ENCODE results near the gene TM4SF1. TPM values are rescaled to one million over a fixed set of nuclear protein-coding genes. Genes with fewer than 3 reads are reported as not detected.

TM4SF1 gene
- polyA plus RNA-seq, 3 donors = 73.9 to 379 (median 131) TPM

DNA sequence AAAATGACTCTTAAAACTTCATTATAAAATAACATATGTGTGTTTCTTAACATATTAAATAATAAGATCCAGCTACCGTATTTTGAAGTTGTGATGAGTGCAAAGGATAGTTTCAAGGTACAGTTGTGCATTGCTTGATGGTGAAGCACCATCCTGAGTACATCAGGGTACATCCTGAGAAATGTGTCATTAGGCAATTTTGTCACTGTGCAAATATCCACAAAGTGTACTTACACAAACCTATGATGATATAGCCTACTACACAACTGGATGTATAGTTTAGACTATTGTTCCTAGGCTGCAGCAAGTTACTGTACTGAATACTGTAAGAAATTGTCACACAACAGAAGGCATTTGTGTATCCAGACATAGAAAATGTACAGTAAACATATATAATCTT lies 20.8 kb upstream of the TM4SF1 start:
- no peak overlapping the region for H3K27ac ChIP-seq (ENCODE audit: low read depth, low read length)
- 96 to 98% (median 97%) methylated on average over 1 of the region's 1 CpG for WGBS, 3 donors

DNA sequence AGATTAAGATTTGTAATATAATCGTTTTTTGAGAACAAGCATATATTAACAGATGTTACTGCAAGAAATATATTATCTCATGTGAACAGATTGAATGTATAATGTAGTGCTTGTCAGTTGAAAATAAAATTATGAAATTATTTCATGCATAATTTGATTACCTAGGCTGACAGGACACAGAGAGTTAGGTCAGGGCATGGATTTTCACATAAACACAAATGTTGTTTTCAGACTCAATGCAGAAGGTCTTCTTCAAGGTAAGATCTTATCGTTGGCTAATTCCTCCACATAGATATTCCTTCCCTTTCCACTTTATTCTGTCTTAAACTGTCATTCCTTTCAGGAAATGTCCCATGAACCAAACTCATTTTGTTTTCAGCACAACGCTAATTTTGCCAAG lies 20.1 kb upstream of the TM4SF1 start:
- WGBS, 3 donors = 69 to 73% (median 69%) methylated on average over 3 of the region's 3 CpGs
- H3K27ac ChIP-seq (ENCODE audit: low read depth, low read length) = no peak overlapping the region

DNA sequence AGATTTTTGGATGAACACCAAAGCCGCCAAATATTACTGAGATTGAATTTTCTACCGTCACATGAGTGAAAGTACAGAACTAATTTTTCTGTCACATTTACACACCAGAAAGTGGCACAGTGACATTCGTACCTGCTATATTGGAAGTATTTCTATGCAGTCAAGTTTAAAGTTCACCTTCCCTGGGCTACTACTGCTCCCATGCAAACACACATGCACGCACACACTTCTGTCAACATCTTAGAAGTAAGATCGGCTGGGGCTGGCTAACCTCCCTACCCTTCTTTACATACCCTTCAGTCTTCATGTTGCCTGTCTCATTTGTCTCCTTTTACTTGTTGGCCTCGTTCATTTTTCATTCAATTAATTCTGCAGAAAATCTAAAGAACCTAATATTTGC lies 19.0 kb upstream of the TM4SF1 start:
- no peak overlapping the region for H3K27ac ChIP-seq (ENCODE audit: low read depth, low read length)
- 70 to 95% (median 94%) methylated on average over 6 of the region's 6 CpGs for WGBS, 3 donors

- H3K27ac ChIP-seq (ENCODE audit: low read depth, low read length) = no peak overlapping the region
- WGBS, 3 donors = 34 to 77% (median 77%) methylated on average over 4 of the region's 4 CpGs
These were observed 17.9 kb upstream of the TM4SF1 start for GRCh38 chr3:149395107-149396089.

DNA sequence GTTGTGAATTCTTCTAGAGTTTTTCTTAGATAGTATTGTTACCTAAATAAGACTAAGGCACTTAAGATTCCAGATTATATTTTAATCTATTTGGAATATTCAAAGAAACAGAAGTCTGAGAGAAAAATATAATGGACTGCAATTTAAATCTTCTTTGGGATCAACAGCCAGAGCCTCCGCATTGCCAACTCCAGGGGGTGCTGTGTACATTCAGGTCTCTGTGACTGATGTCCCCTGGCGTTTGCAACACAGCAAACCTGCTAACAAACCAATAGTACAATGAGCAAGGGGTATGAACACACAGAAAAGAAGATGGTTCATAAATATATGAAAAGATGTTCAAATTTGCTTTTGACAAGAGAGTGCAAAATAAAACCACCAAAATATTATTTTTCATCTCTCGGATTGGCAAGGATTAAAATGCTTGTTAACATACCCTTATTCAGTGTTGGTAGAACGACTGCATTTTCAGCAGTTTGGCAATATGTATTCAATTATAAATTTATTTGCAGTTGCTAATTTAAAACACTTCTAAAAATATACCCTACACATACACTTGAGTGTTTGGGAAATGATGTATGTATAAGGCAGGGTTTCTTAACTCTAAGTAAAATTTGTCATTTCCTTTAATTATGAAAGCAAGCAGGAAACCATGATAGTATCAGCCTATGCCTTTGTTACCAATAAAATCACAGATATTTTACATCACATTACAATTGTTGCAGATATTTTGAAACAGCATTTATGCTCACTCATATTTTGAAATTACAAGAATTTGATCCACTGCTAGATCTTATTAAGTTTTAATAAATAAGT lies 16.1 kb upstream of the TM4SF1 start:
- 34 to 45% (median 34%) methylated on average over 4 of the region's 4 CpGs for WGBS, 3 donors
- no peak overlapping the region for H3K27ac ChIP-seq (ENCODE audit: low read depth, low read length)

DNA sequence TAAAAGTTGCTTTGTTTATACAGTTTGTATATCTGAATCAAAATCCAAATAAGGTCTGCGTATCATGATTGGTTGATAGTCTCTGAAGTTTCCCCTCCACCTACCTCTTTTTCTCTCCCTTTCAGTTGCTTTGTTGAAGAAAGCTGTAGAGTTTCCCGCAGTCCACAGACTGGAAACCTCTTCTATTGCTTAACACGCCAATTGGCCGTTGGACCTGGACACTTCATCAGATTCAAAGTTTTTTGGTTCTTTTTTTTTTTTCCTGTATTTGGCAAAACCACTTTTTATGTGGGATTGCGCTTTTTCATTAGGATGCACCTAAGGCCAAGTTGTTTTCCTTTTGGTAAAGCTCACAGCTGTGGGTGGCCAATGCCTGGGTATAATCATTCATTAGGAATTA lies 14.5 kb upstream of the TM4SF1 start:
- H3K27ac ChIP-seq (ENCODE audit: low read depth, low read length) = no peak overlapping the region
- WGBS, 3 donors = 46 to 79% (median 62%) methylated on average over 5 of the region's 5 CpGs

DNA sequence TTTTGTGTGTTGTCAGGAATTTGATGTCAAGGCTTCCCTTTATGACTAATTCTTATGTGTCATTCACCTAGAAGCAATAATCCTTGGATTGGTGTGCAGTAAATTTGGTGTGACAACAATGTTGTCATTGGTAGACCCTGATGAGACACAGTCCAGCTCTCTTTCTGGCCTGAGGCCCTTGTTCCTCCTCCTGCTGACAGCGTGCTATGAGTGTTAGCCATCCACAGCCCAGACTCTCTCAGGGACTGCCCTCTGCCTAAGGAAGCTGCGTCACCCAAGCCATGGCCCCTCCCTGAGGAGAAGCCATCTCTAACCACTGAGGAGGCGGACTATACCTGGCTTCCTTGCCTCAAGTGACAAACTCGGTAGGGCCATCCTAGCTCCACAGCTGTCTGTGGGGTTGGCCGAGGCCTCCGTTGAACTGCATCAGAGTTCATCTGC lies 13.3 kb upstream of the TM4SF1 start:
- H3K27ac ChIP-seq (ENCODE audit: low read depth, low read length) = no peak overlapping the region
- 88 to 97% (median 94%) methylated on average over 6 of the region's 6 CpGs for WGBS, 3 donors

DNA sequence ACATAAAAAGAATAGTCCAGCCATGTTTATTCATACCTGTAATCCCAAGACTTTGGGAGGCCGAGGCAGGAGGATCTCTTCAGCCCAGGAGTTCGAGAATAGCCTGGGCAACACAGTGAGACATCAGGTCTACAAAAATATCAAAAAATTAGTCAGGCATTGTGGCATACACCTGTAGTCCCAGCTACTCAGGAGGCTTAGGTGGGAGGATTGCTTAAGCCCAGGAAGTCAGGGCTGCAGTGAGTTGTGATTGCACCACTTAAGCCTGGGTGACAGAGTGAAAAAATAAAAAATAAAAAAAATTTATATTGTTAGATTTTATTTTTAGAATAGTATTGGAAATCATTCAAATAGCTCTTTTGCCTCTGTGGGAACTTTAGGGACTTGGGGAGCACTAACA lies 12.8 kb upstream of the TM4SF1 start:
- WGBS, 3 donors = 94 to 98% (median 94%) methylated on average over 2 of the region's 2 CpGs
- no peak overlapping the region for H3K27ac ChIP-seq (ENCODE audit: low read depth, low read length)

DNA sequence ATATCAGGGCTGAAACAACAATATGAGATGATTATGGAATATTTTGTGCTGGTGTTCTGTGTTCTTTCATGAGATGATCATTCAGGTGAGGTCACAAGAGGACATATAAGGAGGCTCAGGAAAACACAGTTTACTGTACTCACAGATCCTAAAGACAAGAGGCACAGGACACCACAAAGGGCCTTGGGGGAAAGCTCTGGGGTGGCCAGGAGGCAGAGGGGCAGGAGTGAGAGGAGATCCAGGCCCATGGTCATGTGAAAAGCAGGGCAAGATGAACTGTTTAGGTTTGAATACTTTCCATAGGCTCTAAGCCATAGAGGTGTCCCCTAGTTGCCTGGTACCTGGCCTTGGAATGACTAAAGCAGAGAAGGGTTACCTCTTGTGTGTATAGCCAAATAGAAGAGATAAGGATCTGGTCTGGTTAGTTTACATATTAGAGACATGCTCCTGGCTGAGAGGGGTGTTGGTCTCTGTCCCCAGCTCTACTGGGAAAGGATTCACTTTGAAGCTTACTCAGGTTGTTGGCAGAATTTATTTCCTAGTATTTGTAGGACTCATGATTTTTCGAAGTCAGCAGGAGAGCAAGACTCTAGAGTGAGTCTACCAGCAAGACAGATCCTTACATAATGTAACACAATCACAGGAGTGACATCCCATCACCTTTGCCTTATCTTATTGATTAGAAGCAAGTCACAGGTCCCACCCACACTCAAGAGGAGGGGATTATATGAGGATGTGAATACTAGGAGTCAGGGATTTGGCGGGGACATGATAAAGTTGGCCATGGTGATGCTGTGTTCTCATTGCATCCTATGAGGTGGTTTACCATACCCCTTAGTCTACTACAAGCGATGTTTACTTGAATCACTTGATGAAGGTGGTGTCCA lies 11.3 kb upstream of the TM4SF1 start:
- WGBS, 3 donors = 93 to 99% (median 95%) methylated on average over 3 of the region's 3 CpGs
- H3K27ac ChIP-seq (ENCODE audit: low read depth, low read length) = no peak overlapping the region

DNA sequence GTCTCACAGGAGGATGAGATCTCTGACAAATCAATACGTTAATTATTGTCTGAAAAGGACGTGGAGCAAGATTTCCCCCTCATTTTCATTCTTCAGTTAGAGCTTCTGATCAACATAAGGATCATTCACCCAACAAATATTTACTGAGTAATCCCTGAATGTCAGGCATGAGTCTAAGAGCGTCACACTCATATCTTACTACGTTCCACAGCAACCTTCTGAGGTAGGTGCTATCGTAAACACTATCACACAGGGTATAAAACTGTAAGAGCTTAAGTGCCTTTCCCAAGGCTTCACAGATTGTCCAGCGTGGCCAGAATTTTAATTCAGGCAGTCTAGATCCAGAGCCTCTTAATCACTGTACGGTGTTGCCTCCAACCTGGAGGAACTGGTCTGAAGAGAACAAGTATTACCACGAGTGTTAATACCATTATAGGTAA lies 10.6 kb upstream of the TM4SF1 start:
- no peak overlapping the region for H3K27ac ChIP-seq (ENCODE audit: low read depth, low read length)
- 52 to 83% (median 76%) methylated on average over 8 of the region's 8 CpGs for WGBS, 3 donors

DNA sequence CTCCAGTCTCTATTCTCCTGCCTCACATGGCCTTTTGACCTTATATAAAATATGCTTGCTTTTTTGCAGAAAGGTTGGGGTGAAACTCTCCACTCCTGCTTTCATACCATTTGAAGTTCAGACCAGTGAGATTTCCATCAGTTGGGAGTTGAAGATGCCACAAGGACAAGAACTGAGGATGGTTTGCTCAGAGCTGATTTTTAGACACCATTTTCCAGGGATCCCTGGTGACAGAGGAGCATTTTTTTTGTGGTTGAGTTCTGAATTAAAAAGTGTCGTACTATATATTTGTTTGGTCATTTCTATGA lies 8.8 kb upstream of the TM4SF1 start:
- no peak overlapping the region for H3K27ac ChIP-seq (ENCODE audit: low read depth, low read length)
- 20 to 74% (median 53%) methylated on average over 1 of the region's 1 CpG for WGBS, 3 donors

DNA sequence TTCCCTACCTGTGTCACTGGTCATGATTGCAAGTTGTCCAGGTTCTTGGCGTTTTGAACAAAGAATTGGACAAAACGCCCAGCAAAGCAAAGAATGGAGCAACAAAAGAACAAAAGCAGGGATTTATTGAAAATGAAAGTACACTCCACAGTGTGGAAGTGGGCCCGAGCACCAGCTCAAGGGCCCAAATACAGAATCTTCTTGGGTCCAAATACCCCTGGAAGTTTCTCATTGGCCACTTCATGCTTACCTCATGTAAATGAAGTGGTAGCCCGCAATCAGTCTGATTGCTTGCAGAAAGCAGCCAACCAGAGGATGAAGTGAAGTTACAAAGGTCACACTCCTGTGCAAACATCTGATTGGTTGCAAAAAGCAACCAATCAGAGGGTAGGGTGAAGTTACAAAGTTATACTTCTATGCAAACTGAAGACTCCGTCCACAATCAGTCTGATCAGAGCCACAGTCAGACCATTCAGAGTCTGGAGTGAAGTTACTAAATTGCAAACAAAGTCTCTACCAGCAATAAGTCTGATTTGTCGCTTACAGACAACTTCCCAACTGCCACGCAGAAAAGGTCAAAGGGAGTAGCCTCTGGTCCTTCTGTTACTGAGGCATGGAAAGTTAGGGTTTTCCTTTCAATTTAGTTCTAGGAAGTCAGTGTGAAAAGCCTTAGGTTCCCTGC lies 8.3 kb upstream of the TM4SF1 start:
- WGBS, 3 donors = 79 to 90% (median 87%) methylated on average over 7 of the region's 7 CpGs
- H3K27ac ChIP-seq (ENCODE audit: low read depth, low read length) = no peak overlapping the region

DNA sequence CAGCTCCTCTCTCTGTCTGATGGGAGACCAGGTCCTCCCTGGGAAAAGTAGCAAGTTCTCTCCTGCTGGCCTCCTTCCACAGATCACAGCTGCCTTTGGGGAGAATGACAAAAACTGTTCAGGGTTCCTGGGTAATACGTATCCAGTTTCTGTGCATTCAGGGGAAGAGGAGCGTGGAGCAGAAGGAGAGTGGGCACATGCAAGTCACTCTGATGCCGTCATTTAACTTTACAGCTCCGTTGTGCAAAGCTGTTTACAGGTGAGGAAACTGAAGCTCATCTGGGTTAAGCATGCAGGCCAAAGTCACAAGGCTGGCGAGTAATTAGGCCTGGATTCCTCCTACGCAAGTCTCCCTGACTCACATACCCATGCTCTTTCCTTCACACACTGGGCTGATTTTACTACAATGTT lies 7.5 kb upstream of the TM4SF1 start:
- 69 to 86% (median 80%) methylated on average over 6 of the region's 6 CpGs for WGBS, 3 donors
- no peak overlapping the region for H3K27ac ChIP-seq (ENCODE audit: low read depth, low read length)

- no peak overlapping the region for H3K27ac ChIP-seq (ENCODE audit: low read depth, low read length)
These were observed 6.7 kb upstream of the TM4SF1 start for GRCh38 chr3:149384167-149384566.

GRCh38 chr3:149383703-149384102 lies 6.3 kb upstream of the TM4SF1 start:
- no peak overlapping the region for H3K27ac ChIP-seq (ENCODE audit: low read depth, low read length)

DNA sequence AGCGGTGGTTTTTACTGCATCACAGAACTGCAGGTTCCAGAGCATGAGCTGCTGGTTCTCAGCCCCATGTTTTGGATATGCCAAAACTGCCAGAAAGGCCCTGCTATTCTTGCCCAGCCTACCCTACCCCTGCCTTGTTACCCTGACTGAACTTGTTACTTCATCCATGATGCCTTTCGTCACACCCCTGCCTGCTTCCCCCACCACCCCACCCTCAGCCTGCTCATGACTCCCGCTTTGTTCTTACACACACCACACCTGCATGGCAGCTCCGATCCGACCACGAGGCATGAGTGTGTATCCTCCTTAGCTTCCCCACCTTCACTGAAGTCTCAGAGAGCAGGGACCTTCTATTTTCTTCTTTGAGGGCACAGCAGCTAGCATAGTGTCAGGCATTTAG lies 5.1 kb upstream of the TM4SF1 start:
- no peak overlapping the region for H3K27ac ChIP-seq (ENCODE audit: low read depth, low read length)
- 82 to 94% (median 83%) methylated on average over 6 of the region's 6 CpGs for WGBS, 3 donors

- no peak overlapping the region for H3K27ac ChIP-seq (ENCODE audit: low read depth, low read length)
- 59 to 83% (median 81%) methylated on average over 4 of the region's 4 CpGs for WGBS, 3 donors
These were observed 4.6 kb upstream of the TM4SF1 start for GRCh38 chr3:149382101-149382467.

All from adipose tissue (tissue), 3 donors.